Measurements from ENCODE around the gene FXYD1.

GRCh38 chr19:35146746-35147459 is 8.3 kb downstream of the FXYD1 start:
- TF ChIP-seq POLR2A (IDR thresholded peaks at IDR 0.05): no peak
- no peak for TF ChIP-seq CTCF (IDR thresholded peaks at IDR 0.05)

Measured in uterus (tissue), 2 donors.